DOHH2 (cell line): ENCODE data around the gene SLC1A4.

ENCODE experiments used
- H3F3A ChIP-seq: fragments of 200-600 bp; sonication (generic), shearing (Covaris generic); 2 replicates; pipeline ENCODE4 v1.6.0; 2016; ENCODE audit warnings: antibody characterized with exemption, mild to moderate bottlenecking; ENCODE audit not compliant: control insufficient read depth, insufficient read depth
- H3K27ac ChIP-seq: fragments of 200-600 bp; sonication (generic); 2 replicates; pipeline ENCODE4 v1.5.1; 2014; ENCODE audit warnings: low read depth, mild to moderate bottlenecking, low read length, moderate library complexity
- H3K27me3 ChIP-seq: fragments of 200-600 bp; sonication (generic); 2 replicates; pipeline ENCODE4 v1.6.1; 2014; ENCODE audit warnings: mild to moderate bottlenecking, low read length, mixed read lengths; ENCODE audit not compliant: control insufficient read depth
- H3K36me3 ChIP-seq: fragments of 200-600 bp; sonication (generic); 2 replicates; pipeline ENCODE4 v1.6.1; 2014; ENCODE audit warnings: mild to moderate bottlenecking, low read length, moderate library complexity, mixed read lengths; ENCODE audit not compliant: control insufficient read depth
- H3K4me1 ChIP-seq: fragments of 200-600 bp; sonication (generic); 2 replicates; pipeline ENCODE4 v1.6.1; 2014; ENCODE audit warnings: mild to moderate bottlenecking, low read length, mixed read lengths; ENCODE audit not compliant: control insufficient read depth
- H3K4me2 ChIP-seq: fragments of 200-600 bp; sonication (generic); 2 replicates; pipeline ENCODE4 v1.6.0; 2014; ENCODE audit warnings: mild to moderate bottlenecking, low read length, moderate library complexity
- H3K4me3 ChIP-seq: fragments of 200-600 bp; sonication (generic); 2 replicates; pipeline ENCODE4 v1.5.1; 2014; ENCODE audit warnings: mild to moderate bottlenecking, low read length, mixed read lengths
- H3K79me2 ChIP-seq: fragments of 200-600 bp; sonication (generic); 2 replicates; pipeline ENCODE4 v1.6.1; 2014; ENCODE audit warnings: mild to moderate bottlenecking, low read length, mixed read lengths; ENCODE audit not compliant: control insufficient read depth
- H3K9me2 ChIP-seq: fragments of 200-600 bp; sonication (generic); replicated peaks from 2 replicates; pipeline ENCODE4 v1.6.1; 2014; ENCODE audit warnings: mild to moderate bottlenecking, low read length, mixed read lengths; ENCODE audit not compliant: control insufficient read depth
- H3K9me3 ChIP-seq: fragments of 200-600 bp; sonication (generic); 2 replicates; pipeline ENCODE4 v1.6.1; 2014; ENCODE audit warnings: antibody characterized with exemption, low read length, mixed read lengths; ENCODE audit not compliant: control insufficient read depth, insufficient read depth
- H4K20me1 ChIP-seq: fragments of 200-600 bp; sonication (generic); 2 replicates; pipeline ENCODE4 v1.6.0; 2014; ENCODE audit warnings: low read depth, mild to moderate bottlenecking, antibody characterized with exemption, low read length, moderate library complexity; ENCODE audit not compliant: control insufficient read depth, insufficient read depth
- EZH2phosphoT487 ChIP-seq: fragments of 200-600 bp; sonication (generic); IDR thresholded peaks from 2 replicates; pipeline ENCODE4 v1.6.1; 2017; ENCODE audit warnings: borderline replicate concordance, mild to moderate bottlenecking, antibody characterized with exemption, low read length, moderate library complexity, mixed read lengths
- TF ChIP-seq, protein P1 (sequence below): fragments of 200-600 bp; sonication (generic); IDR thresholded peaks from one replicate; pipeline ENCODE4 v1.5.1; 2014; ENCODE audit warnings: antibody characterized with exemption, mild to moderate bottlenecking, low read depth, low read length; ENCODE audit not compliant: poor library complexity, severe bottlenecking

SLC1A4 gene

GRCh38 chr2:65023742-65024141 is 34.5 kb downstream of the SLC1A4 start:
- H3K27me3 ChIP-seq, result no peaks in the 10 kb centered on the region
- H4K20me1 ChIP-seq, result no peaks in the 10 kb centered on the region
- H3K79me2 ChIP-seq, result peaks cover 40% of the 10 kb centered on the region
- no peak overlapping the region for H3K4me2 ChIP-seq
- H3K9me3 ChIP-seq, result no peaks in the 10 kb centered on the region
- no peak overlapping the region; the same call in 1 of the 2 replicates for H3K27ac ChIP-seq
- peaks cover 71% of the 10 kb centered on the region for H3K36me3 ChIP-seq
- no peak overlapping the region for H3K4me3 ChIP-seq
- peaks cover 72% of the 10 kb centered on the region for H3K4me1 ChIP-seq
- H3K9me2 ChIP-seq, result no peaks in the 10 kb centered on the region
- no peak for TF ChIP-seq EZH2phosphoT487
- TF ChIP-seq, protein P1, sequence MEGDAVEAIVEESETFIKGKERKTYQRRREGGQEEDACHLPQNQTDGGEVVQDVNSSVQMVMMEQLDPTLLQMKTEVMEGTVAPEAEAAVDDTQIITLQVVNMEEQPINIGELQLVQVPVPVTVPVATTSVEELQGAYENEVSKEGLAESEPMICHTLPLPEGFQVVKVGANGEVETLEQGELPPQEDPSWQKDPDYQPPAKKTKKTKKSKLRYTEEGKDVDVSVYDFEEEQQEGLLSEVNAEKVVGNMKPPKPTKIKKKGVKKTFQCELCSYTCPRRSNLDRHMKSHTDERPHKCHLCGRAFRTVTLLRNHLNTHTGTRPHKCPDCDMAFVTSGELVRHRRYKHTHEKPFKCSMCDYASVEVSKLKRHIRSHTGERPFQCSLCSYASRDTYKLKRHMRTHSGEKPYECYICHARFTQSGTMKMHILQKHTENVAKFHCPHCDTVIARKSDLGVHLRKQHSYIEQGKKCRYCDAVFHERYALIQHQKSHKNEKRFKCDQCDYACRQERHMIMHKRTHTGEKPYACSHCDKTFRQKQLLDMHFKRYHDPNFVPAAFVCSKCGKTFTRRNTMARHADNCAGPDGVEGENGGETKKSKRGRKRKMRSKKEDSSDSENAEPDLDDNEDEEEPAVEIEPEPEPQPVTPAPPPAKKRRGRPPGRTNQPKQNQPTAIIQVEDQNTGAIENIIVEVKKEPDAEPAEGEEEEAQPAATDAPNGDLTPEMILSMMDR, result no peak
- H3F3A ChIP-seq, result peaks cover 43% of the 10 kb centered on the region

DNA sequence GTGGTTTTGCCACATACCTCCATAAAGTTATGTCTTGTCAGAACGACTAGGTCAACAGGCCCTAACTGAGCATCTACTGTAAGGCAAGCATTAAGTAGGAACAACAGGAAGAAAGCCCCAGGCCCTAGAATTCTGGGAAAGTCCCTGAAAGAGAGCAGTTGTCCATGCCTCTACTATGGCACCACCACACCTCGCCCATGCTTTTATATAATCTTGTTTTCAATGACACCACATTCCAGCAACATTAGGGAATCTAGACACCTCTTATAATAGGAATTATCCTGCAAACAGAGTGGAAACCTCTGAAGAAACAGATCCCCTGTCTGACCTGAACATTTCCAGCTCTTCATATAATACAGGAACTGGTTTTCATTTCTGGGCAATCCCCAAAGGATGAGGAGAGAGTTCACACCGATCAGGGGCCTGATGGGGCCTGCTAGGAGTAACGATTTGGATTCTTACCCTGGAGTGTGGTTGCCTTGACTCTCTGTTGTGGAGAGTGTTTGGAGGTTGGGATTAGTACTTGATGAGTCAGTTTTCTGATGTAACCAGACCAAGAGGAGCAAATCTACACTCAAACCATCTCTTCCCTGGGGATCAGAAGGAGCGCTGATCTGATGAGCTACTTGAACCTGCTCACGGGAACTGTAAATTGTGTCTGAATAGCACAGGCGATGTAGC is 35.1 kb downstream of the SLC1A4 start:
- Histone ChIP-seq H3K79me2 (peaks cover 45% of the 10 kb centered on the region), H3K27me3 (no peaks in the 10 kb centered on the region), H3K9me3 (no peaks in the 10 kb centered on the region), H3K9me2 (no peaks in the 10 kb centered on the region), H3K4me3 (no peak overlapping the region), H3K36me3 (peaks cover 65% of the 10 kb centered on the region), H3K4me2 (no peak overlapping the region), H3F3A (peaks cover 43% of the 10 kb centered on the region), H4K20me1 (no peaks in the 10 kb centered on the region), H3K27ac (peak overlapping the region; percentile 41), H3K4me1 (peaks cover 78% of the 10 kb centered on the region)
- TF ChIP-seq, protein P1, result no peak
- no peak for TF ChIP-seq EZH2phosphoT487

DNA sequence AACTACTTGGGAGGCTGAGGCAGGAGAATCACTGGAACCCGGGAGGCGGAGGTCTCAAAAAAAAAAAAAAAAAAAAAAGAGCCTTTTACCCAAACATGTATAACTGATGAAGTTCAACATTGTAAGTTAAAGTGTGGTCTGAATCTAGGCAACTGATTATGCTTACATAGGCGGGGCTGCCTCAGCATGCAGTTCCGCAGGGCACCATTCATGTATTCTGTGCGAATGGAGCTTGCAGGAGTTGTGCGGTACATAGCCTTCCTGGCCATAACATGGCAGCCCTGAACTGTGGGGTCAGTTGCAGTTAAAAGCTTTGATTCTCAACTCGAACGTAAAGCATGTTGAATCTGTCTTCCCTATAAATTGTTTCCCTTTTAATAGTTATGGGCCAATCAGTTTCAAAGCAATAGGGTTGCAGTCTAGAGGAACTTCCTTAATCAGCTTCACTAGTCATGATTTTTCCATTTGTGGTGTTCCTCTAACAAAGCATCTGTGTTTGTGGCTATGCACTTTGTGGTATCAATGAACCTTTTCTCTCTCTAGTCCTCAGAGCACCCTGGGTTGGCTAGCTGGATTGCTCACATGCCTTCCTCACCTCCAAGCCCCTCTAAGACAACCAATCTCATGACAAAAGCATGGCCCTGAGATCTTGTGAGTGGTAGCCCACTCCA is 36.4 kb downstream of the SLC1A4 start:
- Histone ChIP-seq H3K9me2 (no peaks in the 10 kb centered on the region), H4K20me1 (no peaks in the 10 kb centered on the region), H3K27me3 (no peaks in the 10 kb centered on the region), H3K79me2 (peaks cover 54% of the 10 kb centered on the region), H3K4me3 (peak overlapping the region; percentile 73), H3K4me2 (peak overlapping the region; percentile 84), H3K36me3 (peaks cover 54% of the 10 kb centered on the region), H3F3A (peaks cover 51% of the 10 kb centered on the region), H3K4me1 (peaks cover 88% of the 10 kb centered on the region), H3K9me3 (no peaks in the 10 kb centered on the region), H3K27ac (peak overlapping the region; percentile 99)
- TF ChIP-seq EZH2phosphoT487, result no peak
- TF ChIP-seq, protein P1, result no peak
